NT2/D1 (cell line): ENCODE results near the gene TMEM234.
A peak's percentile ranks its signal among the peaks of the same experiment; 100 is the strongest.

Experiments used
- DNase-seq: peaks from one replicate; pipeline ENCODE4 v3.0.0-alpha.2; 2011; ENCODE audit warnings: low read depth, low spot score
- H3K27me3 ChIP-seq: 2 replicates; pipeline ENCODE4 v1.6.0; 2011; ENCODE audit warnings: mild to moderate bottlenecking; ENCODE audit not compliant: insufficient read length, insufficient read depth
- H3K36me3 ChIP-seq: 2 replicates; pipeline ENCODE4 v1.6.1; 2011; ENCODE audit warnings: mild to moderate bottlenecking, low read length, mixed read lengths; ENCODE audit not compliant: insufficient read depth, insufficient read length
- H3K4me1 ChIP-seq: 2 replicates; pipeline ENCODE4 v1.5.1; 2011; ENCODE audit not compliant: insufficient read depth, insufficient read length
- H3K4me3 ChIP-seq: 2 replicates; pipeline ENCODE4 v1.5.1; 2011; ENCODE audit warnings: low read depth; ENCODE audit not compliant: insufficient read length
- H3K9ac ChIP-seq: 2 replicates; pipeline ENCODE4 v1.6.0; 2011; ENCODE audit warnings: low read depth; ENCODE audit not compliant: insufficient read length
- H3K9me3 ChIP-seq: 2 replicates; pipeline ENCODE4 v1.5.1; 2011; ENCODE audit warnings: mild to moderate bottlenecking, low read length; ENCODE audit not compliant: insufficient read depth
- SUZ12 ChIP-seq: IDR thresholded peaks from 2 replicates; pipeline ENCODE4 v1.6.1; 2011; ENCODE audit not compliant: insufficient read length, insufficient read depth; ENCODE audit errors: extremely low read depth
- YY1 ChIP-seq: IDR thresholded peaks from 2 replicates; pipeline ENCODE4 v1.6.1; 2011; ENCODE audit not compliant: insufficient read length, insufficient read depth
- ZNF274 ChIP-seq: IDR thresholded peaks from 2 replicates; pipeline ENCODE4 v1.6.1; 2011; ENCODE audit warnings: mild to moderate bottlenecking, low read depth, low read length

Gene TMEM234

GRCh38 chr1:32178380-32179192 lies 43.6 kb downstream of the TMEM234 start:
- Histone ChIP-seq H3K27me3 (no peaks in the 10 kb centered on the region), H3K9me3 (no peaks in the 10 kb centered on the region), H3K36me3 (peaks cover 60% of the 10 kb centered on the region), H3K4me1 (peaks cover 15% of the 10 kb centered on the region), H3K9ac (peak overlapping the region; percentile 88), H3K4me3 (peak overlapping the region; percentile 75)
- DNase-seq: no peak
- no peak for TF ChIP-seq ZNF274
- no peak for TF ChIP-seq YY1
- no peak for TF ChIP-seq SUZ12

DNA sequence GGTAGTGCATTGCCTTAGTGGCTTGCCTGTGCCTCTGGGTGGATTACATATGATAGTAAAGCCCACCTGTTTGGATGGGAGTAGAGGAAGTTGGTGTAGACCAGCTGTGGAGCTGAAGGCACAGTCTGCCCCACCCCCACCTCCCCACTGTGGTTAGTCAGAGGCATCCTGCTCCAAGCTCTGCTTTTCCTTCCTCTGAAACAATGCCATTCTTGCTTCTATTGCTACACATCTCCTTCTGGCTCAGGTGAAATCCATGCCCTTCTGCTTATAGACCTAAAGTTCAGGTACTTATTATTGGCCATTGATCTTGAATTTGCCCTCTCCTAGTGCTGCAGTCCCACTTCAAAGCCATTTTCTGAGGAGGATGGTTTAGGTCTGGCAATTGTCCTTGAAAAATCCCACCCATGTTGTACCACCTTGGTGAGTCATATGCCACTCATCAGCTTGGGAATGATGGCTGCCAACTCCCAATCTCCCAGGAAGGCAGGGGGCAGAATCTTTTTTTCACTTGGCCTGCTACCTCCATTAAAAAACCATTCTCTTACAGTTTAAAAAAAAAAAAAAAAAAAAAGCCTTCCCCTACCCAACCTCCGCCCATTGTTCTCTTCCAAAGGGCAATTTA lies 49.4 kb downstream of the TMEM234 start:
- H3K27me3 ChIP-seq: no peaks in the 10 kb centered on the region
- no peak for TF ChIP-seq ZNF274
- no peak for TF ChIP-seq SUZ12
- no peak for TF ChIP-seq YY1
- peaks cover 8% of the 10 kb centered on the region for H3K4me1 ChIP-seq
- no peak overlapping the region for H3K9ac ChIP-seq
- DNase-seq: no peak
- no peak overlapping the region for H3K4me3 ChIP-seq
- H3K9me3 ChIP-seq: no peaks in the 10 kb centered on the region
- peaks cover 83% of the 10 kb centered on the region for H3K36me3 ChIP-seq

- Histone ChIP-seq H3K9ac (no peak overlapping the region), H3K36me3 (peaks cover 88% of the 10 kb centered on the region), H3K4me1 (peaks cover 8% of the 10 kb centered on the region), H3K4me3 (no peak overlapping the region), H3K27me3 (no peaks in the 10 kb centered on the region), H3K9me3 (no peaks in the 10 kb centered on the region)
- no peak for DNase-seq
- TF ChIP-seq YY1: no peak
- no peak for TF ChIP-seq SUZ12
Measured at GRCh38 chr1:32170991-32171390, 51.2 kb downstream of the TMEM234 start.
